Endothelial cell of umbilical vein (primary cell): ENCODE measurements around the gene LILRA6. TPM values are rescaled to one million over a fixed set of nuclear protein-coding genes. Genes with fewer than 3 reads are reported as not detected.

Source experiments
- BruUV-seq: library from RNA; stranded (reverse); fragments of 400-500 nt; replicated peaks from 2 replicates; lab custom pipeline; 2021; lab: Mats Ljungman, UMichigan
- CTCF ChIA-PET: fragments of 300-600, 350-600 bp; sonication (Branson Sonifier 250); formaldehyde crosslinking; loops from one replicate; lab custom pipeline; 2021; ENCODE audit warnings: antibody characterized with exemption, inconsistent platforms; lab: Charles Lee
- POLR2A ChIA-PET: fragments of 300-600, 350-600 bp; sonication (Branson Sonifier 250); formaldehyde crosslinking; loops from one replicate; lab custom pipeline; 2021; ENCODE audit warnings: antibody characterized with exemption, inconsistent platforms; lab: Charles Lee
- DNase-seq: peaks from one replicate; pipeline ENCODE4 v3.0.0-alpha.2; 2011; ENCODE audit warnings: low read depth, low spot score
- FAIRE-seq: peaks from 2 replicates; lab custom pipeline; 2011; peaks lifted over from hg19 to GRCh38; lab: Jason Lieb, UNC
- H2AFZ ChIP-seq: 2 replicates; pipeline ENCODE4 v1.6.0; 2012; ENCODE audit warnings: low read depth, low read length, control low read depth, inconsistent platforms
- H3K27ac ChIP-seq: 2 replicates; pipeline ENCODE4 v1.5.1; 2011; ENCODE audit warnings: low read depth, mild to moderate bottlenecking, control low read depth, low read length, moderate library complexity; ENCODE audit not compliant: insufficient read depth
- H3K27me3 ChIP-seq, 2 experiments: 2 replicates each; pipeline versions ENCODE4 v1.6.0 to v1.6.1; 2011; ENCODE audit warnings: low read length in 2 of 2, mixed read lengths in 1 of 2; ENCODE audit not compliant: control insufficient read depth in 2 of 2, insufficient read depth in 2 of 2
- H3K36me3 ChIP-seq, 2 experiments: 2 replicates in 1 of 2; 3 replicates in 1 of 2; pipeline ENCODE4 v1.5.1; 2011; ENCODE audit warnings: low read length in 2 of 2, mild to moderate bottlenecking in 1 of 2, moderate library complexity in 1 of 2; ENCODE audit not compliant: control insufficient read depth in 2 of 2, insufficient read depth in 2 of 2; ENCODE audit errors: extremely low read depth in 1 of 2
- H3K4me1 ChIP-seq: 3 replicates; pipeline ENCODE4 v1.5.1; 2011; ENCODE audit warnings: mild to moderate bottlenecking, low read length; ENCODE audit not compliant: control insufficient read depth, insufficient read depth; ENCODE audit errors: extremely low read depth
- H3K4me2 ChIP-seq: 2 replicates; pipeline ENCODE4 v1.6.1; 2011; ENCODE audit warnings: low read length, control low read depth, mixed read lengths; ENCODE audit not compliant: insufficient read depth
- H3K4me3 ChIP-seq, 3 experiments: fragments of 200-600 bp in 1 of 3; sonication (generic), shearing (Covaris generic) in 1 of 3; replicated peaks in 1 of 3; 2 replicates each; pipeline ENCODE4 v1.5.1; 2011 to 2016; ENCODE audit warnings: control low read depth in 3 of 3, low read length in 3 of 3, mild to moderate bottlenecking in 2 of 3, inconsistent platforms in 1 of 3, low read depth in 1 of 3, moderate library complexity in 1 of 3; ENCODE audit not compliant: insufficient read depth in 1 of 3
- H3K79me2 ChIP-seq: 2 replicates; pipeline ENCODE4 v1.6.0; 2012; ENCODE audit warnings: low read length, inconsistent platforms; ENCODE audit not compliant: control insufficient read depth, insufficient read depth
- H3K9ac ChIP-seq: replicated peaks from 2 replicates; pipeline ENCODE3; 2011; ENCODE audit warnings: low read length, control low read depth; ENCODE audit not compliant: insufficient read depth; ENCODE audit errors: extremely low read depth
- H3K9me1 ChIP-seq: replicated peaks from 3 replicates; pipeline ENCODE4 v1.6.0; 2011; ENCODE audit warnings: mild to moderate bottlenecking, low read length; ENCODE audit not compliant: control insufficient read depth, insufficient read depth; ENCODE audit errors: extremely low read depth
- H3K9me3 ChIP-seq: replicated peaks from 2 replicates; pipeline ENCODE4 v1.5.1; 2012; ENCODE audit warnings: low read length, inconsistent platforms; ENCODE audit not compliant: control insufficient read depth, insufficient read depth
- H4K20me1 ChIP-seq: replicated peaks from 2 replicates; pipeline ENCODE3; 2011; ENCODE audit warnings: mild to moderate bottlenecking, low read length; ENCODE audit not compliant: control insufficient read depth, insufficient read depth; ENCODE audit errors: extremely low read depth
- CTCF ChIP-seq, 2 donors: IDR thresholded peaks; 1 replicate in 1 of 2; 2 replicates in 1 of 2; pipeline ENCODE4 v1.5.1; 2011; ENCODE audit warnings: low read length in 2 of 2, mild to moderate bottlenecking in 2 of 2, moderate library complexity in 2 of 2, control low read depth in 1 of 2, inconsistent platforms in 1 of 2, low read depth in 1 of 2; ENCODE audit not compliant: insufficient read depth in 1 of 2; ENCODE audit errors: extremely low read depth in 1 of 2
- EZH2 ChIP-seq: IDR thresholded peaks from 2 replicates; pipeline ENCODE4 v1.6.1; 2012; ENCODE audit warnings: borderline replicate concordance, low read depth, mild to moderate bottlenecking, moderate library complexity, low read length, inconsistent platforms; ENCODE audit not compliant: severe bottlenecking
- FOS ChIP-seq: IDR thresholded peaks from 2 replicates; pipeline ENCODE4 v1.6.1; 2011; ENCODE audit warnings: mild to moderate bottlenecking, low read length, moderate library complexity, borderline replicate concordance; ENCODE audit not compliant: insufficient read depth
- GATA2 ChIP-seq: IDR thresholded peaks from 2 replicates; pipeline ENCODE4 v1.7.0; 2011; ENCODE audit warnings: low read depth, mild to moderate bottlenecking, moderate library complexity, mixed read lengths, low read length; ENCODE audit not compliant: insufficient read length, insufficient read depth
- JUN ChIP-seq: IDR thresholded peaks from 2 replicates; pipeline ENCODE4 v1.6.1; 2011; ENCODE audit warnings: borderline replicate concordance, low read depth; ENCODE audit not compliant: insufficient read length, insufficient read depth
- MAX ChIP-seq: IDR thresholded peaks from 2 replicates; pipeline ENCODE4 v1.6.1; 2011; ENCODE audit not compliant: insufficient read depth, insufficient read length
- MYC ChIP-seq: IDR thresholded peaks from one replicate; pipeline ENCODE4 v1.6.1; 2011; ENCODE audit warnings: mild to moderate bottlenecking, low read depth, low read length
- POLR2A ChIP-seq: IDR thresholded peaks from 2 replicates; pipeline ENCODE4 v1.6.1; 2012; ENCODE audit warnings: low read depth, mild to moderate bottlenecking, control low read depth, low read length
- POLR2AphosphoS5 ChIP-seq: IDR thresholded peaks from 2 replicates; pipeline ENCODE4 v1.6.1; 2012; ENCODE audit warnings: low read depth, mild to moderate bottlenecking, control low read depth, low read length, moderate library complexity; ENCODE audit not compliant: insufficient read depth
- dilution Hi-C: fragments of 300-500 bp; cut with MboI; formaldehyde crosslinking; loops from one replicate; pipeline ENCODE4 v1.15.0; 2019; ENCODE audit warnings: low sequenced_read_pairs; ENCODE audit not compliant: extremely low pct_ligation_motif_present
- intact Hi-C: fragments of 100-400 bp; cut with micrococcal nuclease; formaldehyde crosslinking; loops from one replicate; pipeline ENCODE4 v1.10.0; 2022
- polyA plus RNA-seq, 4 experiments: library from polyadenylated mRNA; depleted of rRNA in 3 of 4; stranded (reverse) in 3 of 4; unstranded in 1 of 4; fragments of >200 nt; gene quantifications; 2 replicates each; pipeline versions ENCODE4 v1.2.1 to v1.2.3, GENCODE V29; 2011 to 2012; ENCODE audit warnings: missing spikeins in 1 of 4
- total RNA-seq: library from RNA; stranded (reverse); gene quantifications from 2 replicates; pipeline ENCODE4 v1.2.3, GENCODE V29; 2021

LILRA6 gene
- total and polyA plus RNA-seq, 2 donors (not counting 3 experiments of a cell fraction or from before 2014, with no cell fraction given) = not detected

- no peak overlapping the region for H3K4me3 ChIP-seq
- no peak overlapping the region for H3K9ac ChIP-seq
- H3K79me2 ChIP-seq = no peaks in the 10 kb centered on the region
- CTCF ChIA-PET = interaction anchor here (2.5 kb wide), 1 partner anchor 13 kb away, joined by 15 read pairs; no protein-coding TSS in a partner anchor
- H3K27ac ChIP-seq = no peak overlapping the region
- no peaks in the 10 kb centered on the region for H3K36me3 ChIP-seq
- H3K9me1 ChIP-seq = no peaks in the 10 kb centered on the region
- H3K4me1 ChIP-seq = peaks cover 12% of the 10 kb centered on the region
- no peak for FAIRE-seq
- dilution Hi-C loops = no loop called here
- no peaks in the 10 kb centered on the region for H3K27me3 ChIP-seq
- POLR2A ChIA-PET = no interaction called here
- intact Hi-C loops = no loop called here
- H3K4me2 ChIP-seq = no peak overlapping the region
- no peaks in the 10 kb centered on the region for H3K9me3 ChIP-seq
- no peak overlapping the region for H2AFZ ChIP-seq
- DNase-seq = no peak
- BruUV-seq = no TSS peak
- H4K20me1 ChIP-seq = no peaks in the 10 kb centered on the region
- TF ChIP-seq POLR2A = no peak
- TF ChIP-seq POLR2AphosphoS5 = no peak
- no peak for TF ChIP-seq EZH2
- no peak for TF ChIP-seq GATA2
- TF ChIP-seq CTCF (IDR thresholded peaks at IDR 0.05; ENCODE audit: extremely low read depth in 1 of 2, insufficient read depth in 1 of 2, low read depth in 1 of 2, low read length in 2 of 2) = no peak
- TF ChIP-seq MAX = no peak
- no peak for TF ChIP-seq MYC
- no peak for TF ChIP-seq FOS
- TF ChIP-seq JUN = no peak
These were observed 10.3 kb upstream of the LILRA6 start for GRCh38 chr19:54252845-54253244.
